ENCODE results near the gene PCP2.

Gene PCP2

DNA sequence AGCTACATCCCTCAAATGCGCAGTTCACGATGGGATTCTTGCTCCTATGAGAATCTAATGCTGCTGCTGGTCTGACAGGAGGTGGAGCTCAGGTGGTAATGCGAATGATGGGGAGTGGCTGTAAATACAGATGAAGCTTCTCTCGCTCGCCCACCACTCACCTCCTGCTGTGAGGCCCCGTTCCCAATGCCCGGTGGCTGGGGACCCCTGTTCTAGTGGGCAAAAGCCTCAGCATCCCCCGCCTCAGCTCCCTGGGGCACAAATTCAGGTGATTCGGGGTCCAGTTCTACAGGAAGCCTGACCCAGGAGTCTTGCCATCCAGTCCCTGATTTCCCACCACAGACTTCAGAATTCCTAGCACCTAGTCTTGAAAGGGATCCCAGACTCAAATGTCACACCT is 39.0 kb upstream of the PCP2 start:
- Histone ChIP-seq H3K36me3 (ENCODE audit: insufficient read depth, low read length) (no peaks in the 10 kb centered on the region), H3K4me1 (ENCODE audit: insufficient read depth, low read length) (no peaks in the 10 kb centered on the region), H3K9me3 (ENCODE audit: low read length) (no peaks in the 10 kb centered on the region), H3K27me3 (ENCODE audit: insufficient read depth, low read length) (peaks cover 16% of the 10 kb centered on the region), H3K4me3 (ENCODE audit: low read length) (no peak overlapping the region), H2AFZ (ENCODE audit: low read depth, low read length) (no peak overlapping the region)

DNA sequence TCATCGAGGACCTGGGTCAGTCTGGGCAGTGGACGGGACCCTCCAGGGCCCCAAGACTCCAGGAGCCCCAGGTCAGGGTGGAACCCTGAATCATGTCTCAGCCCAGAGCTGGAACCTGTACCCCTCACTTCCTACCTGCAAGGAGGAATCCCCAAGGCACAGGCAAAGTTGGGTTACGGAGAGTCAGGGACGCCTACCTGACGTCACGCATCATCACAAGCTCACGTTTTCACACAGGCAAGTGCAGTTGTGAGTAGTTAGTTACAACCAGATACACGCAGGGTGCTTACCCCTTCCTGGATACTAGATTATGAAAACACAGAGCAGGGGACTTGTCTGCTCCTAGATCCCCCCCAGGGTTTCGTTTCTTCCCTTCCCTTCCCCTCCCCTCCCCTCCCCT is 37.3 kb upstream of the PCP2 start:
- H3K27me3 ChIP-seq (ENCODE audit: insufficient read depth, low read length), result peaks cover 15% of the 10 kb centered on the region
- no peak overlapping the region for H3K4me3 ChIP-seq (ENCODE audit: low read length)

DNA sequence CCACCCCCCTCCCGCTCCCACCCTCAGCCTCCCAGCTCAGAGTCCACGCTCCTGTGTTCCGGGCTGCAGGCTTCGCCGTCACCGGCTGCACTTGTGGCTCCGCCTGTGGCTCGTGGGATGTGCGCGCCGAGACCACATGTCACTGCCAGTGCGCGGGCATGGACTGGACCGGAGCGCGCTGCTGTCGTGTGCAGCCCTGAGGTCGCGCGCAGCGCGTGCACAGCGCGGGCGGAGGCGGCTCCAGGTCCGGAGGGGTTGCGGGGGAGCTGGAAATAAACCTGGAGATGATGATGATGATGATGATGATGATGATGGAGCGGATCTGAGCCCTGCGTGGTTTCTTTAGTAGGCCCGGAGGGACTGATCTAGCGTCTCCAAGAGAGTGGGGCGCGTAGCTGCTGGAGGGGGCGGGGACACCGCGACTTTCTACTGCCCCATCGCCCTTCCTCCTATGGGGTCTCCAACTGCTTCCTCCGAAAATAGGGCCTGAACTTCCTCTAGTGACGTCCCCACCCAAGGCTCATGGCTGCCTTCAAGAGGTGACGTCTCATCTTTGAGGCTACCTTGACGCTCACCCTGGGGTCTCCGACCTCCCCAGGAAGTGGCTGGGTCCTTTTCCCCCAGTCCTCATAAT is 36.7 kb upstream of the PCP2 start:
- H3K36me3 ChIP-seq (ENCODE audit: insufficient read depth, low read length), result no peaks in the 10 kb centered on the region
- H3K9me3 ChIP-seq (ENCODE audit: low read length), result no peaks in the 10 kb centered on the region
- no peak overlapping the region for H2AFZ ChIP-seq (ENCODE audit: low read depth, low read length)
- peaks cover 15% of the 10 kb centered on the region for H3K27me3 ChIP-seq (ENCODE audit: insufficient read depth, low read length)
- no peaks in the 10 kb centered on the region for H3K4me1 ChIP-seq (ENCODE audit: insufficient read depth, low read length)
- H3K4me3 ChIP-seq (ENCODE audit: low read length), result no peak overlapping the region

More for the DNA sequence above, 37.3 kb upstream of the PCP2 start:
- H3K36me3 ChIP-seq (ENCODE audit: insufficient read depth, low read length), result no peaks in the 10 kb centered on the region
- no peaks in the 10 kb centered on the region for H3K9me3 ChIP-seq (ENCODE audit: low read length)
- H3K4me1 ChIP-seq (ENCODE audit: insufficient read depth, low read length), result no peaks in the 10 kb centered on the region
- H2AFZ ChIP-seq (ENCODE audit: low read depth, low read length), result no peak overlapping the region

DNA sequence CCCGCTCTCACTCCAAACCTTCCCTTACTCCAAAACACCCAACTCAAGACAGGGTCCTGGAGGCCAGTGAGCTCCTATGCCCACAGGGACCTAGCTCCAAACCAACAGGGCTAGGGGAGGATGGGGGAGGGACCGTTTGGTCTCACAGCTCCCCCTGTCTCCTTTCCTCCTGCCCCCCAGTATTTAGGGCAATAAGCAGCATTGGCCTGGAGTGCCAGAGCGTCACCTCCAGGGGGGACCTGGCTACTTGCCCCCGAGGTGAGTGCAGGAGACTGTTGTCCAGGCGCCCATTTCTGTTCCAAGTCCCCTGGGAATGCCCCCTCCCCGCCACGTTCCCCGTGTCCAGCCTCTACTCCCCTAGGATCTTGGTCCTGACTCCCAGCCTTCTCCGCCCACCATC is 36.1 kb upstream of the PCP2 start:
- no peaks in the 10 kb centered on the region for H3K4me1 ChIP-seq (ENCODE audit: insufficient read depth, low read length)
- no peak overlapping the region for H2AFZ ChIP-seq (ENCODE audit: low read depth, low read length)
- no peak overlapping the region for H3K4me3 ChIP-seq (ENCODE audit: low read length)
- H3K9me3 ChIP-seq (ENCODE audit: low read length), result no peaks in the 10 kb centered on the region
- H3K27me3 ChIP-seq (ENCODE audit: insufficient read depth, low read length), result peaks cover 15% of the 10 kb centered on the region
- H3K36me3 ChIP-seq (ENCODE audit: insufficient read depth, low read length), result no peaks in the 10 kb centered on the region

DNA sequence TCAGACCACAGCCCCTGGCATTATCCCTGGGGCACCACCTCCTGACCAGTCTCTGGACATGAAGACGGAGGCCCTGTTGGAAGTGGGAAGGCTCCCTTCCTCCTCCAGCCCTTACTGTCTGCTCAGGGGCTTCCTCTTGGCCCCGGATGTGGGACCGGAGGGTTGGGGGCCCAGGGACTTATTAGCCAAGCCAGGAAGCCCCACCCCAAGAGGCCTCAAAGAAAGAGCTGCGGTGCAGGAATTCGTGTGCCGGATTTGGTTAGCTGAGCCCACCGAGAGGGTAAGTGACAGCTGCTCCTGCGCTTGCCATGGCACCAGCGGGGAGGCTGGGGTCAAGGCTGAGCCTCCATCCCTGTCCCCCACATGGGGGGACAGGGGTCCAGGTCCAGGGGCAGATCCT is 35.3 kb upstream of the PCP2 start, which contains the start of gene RETN:
Gene RETN (plus strand): TSS at position 208 of the 400 bp plus-strand sequence. CDS start 278 bp downstream, outside the sequence.
- H3K27me3 ChIP-seq (ENCODE audit: insufficient read depth, low read length), result peaks cover 15% of the 10 kb centered on the region
- no peaks in the 10 kb centered on the region for H3K9me3 ChIP-seq (ENCODE audit: low read length)
- no peak within 1 kb of the TSS for H3K4me3 ChIP-seq (ENCODE audit: low read length)
- H2AFZ ChIP-seq (ENCODE audit: low read depth, low read length), result no peak within 1 kb of the TSS
- no peaks in the 10 kb centered on the region for H3K4me1 ChIP-seq (ENCODE audit: insufficient read depth, low read length)
- H3K36me3 ChIP-seq (ENCODE audit: insufficient read depth, low read length), result no peaks in the 10 kb centered on the region

DNA sequence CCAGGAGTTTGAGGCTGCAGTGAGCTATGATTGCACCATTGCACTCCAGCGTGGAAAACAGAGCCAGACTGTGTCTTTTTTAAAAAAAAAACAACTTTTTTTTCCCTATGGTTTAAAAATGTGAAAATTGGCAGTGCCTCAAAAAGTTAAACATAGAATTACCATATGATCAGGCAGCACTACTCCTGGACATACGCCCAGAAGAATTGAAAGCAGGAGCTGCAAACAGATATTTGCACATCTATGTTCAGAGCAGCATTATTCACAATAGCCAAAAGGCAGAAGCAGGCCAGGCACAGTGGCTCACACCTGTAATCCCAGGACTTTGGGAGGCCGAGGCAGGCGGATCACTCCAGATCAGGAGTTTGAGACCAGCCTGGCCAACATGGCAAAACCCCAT is 31.6 kb upstream of the PCP2 start:
- Histone ChIP-seq H3K27me3 (ENCODE audit: insufficient read depth, low read length) (peaks cover 11% of the 10 kb centered on the region), H2AFZ (ENCODE audit: low read depth, low read length) (no peak overlapping the region), H3K4me3 (ENCODE audit: low read length) (no peak overlapping the region), H3K9me3 (ENCODE audit: low read length) (no peaks in the 10 kb centered on the region), H3K36me3 (ENCODE audit: insufficient read depth, low read length) (no peaks in the 10 kb centered on the region), H3K4me1 (ENCODE audit: insufficient read depth, low read length) (no peaks in the 10 kb centered on the region)

DNA sequence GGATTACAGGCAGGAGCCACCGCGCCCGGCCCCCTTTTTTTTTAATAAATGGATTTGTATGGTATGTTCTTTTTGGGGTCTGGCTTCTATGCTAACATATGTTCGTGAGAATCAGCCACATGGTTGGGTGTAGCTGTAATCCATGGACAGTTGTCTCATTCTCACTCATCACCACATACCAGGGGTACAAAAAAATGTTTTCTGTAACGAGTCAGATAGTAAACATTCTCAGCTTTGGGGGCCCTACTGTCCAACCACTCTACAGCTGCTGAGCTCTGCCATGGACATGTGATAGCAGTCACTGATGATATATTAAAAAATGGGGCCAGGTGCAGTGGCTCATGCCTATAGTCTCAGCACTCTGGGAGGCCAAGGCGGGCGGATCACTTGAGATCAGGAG is 30.2 kb upstream of the PCP2 start:
- Histone ChIP-seq H3K27me3 (ENCODE audit: insufficient read depth, low read length) (no peaks in the 10 kb centered on the region), H3K4me1 (ENCODE audit: insufficient read depth, low read length) (no peaks in the 10 kb centered on the region), H3K9me3 (ENCODE audit: low read length) (no peaks in the 10 kb centered on the region), H3K4me3 (ENCODE audit: low read length) (no peak overlapping the region), H3K36me3 (ENCODE audit: insufficient read depth, low read length) (no peaks in the 10 kb centered on the region), H2AFZ (ENCODE audit: low read depth, low read length) (no peak overlapping the region)

DNA sequence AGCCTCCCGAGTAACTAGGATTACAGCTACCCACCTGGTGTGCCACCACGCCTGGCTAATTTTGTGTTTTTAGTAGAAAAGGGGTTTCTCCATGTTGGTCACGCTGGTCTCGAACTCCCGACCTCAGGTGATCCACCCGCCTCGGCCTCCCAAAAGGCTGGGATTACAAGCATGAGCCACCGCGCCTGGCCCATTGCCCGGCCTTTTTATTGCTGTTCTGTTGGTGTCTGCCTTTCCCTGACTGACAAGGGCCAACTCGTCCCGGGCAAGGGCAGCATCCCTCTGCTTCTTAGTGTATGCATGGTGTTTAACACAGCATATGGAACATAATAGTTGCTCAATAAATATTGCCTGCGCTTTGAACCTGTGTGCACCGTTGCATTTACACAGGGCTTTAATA is 29.1 kb upstream of the PCP2 start:
- no peaks in the 10 kb centered on the region for H3K36me3 ChIP-seq (ENCODE audit: insufficient read depth, low read length)
- H3K9me3 ChIP-seq (ENCODE audit: low read length), result no peaks in the 10 kb centered on the region
- no peaks in the 10 kb centered on the region for H3K4me1 ChIP-seq (ENCODE audit: insufficient read depth, low read length)
- no peak overlapping the region for H3K4me3 ChIP-seq (ENCODE audit: low read length)
- H2AFZ ChIP-seq (ENCODE audit: low read depth, low read length), result no peak overlapping the region
- H3K27me3 ChIP-seq (ENCODE audit: insufficient read depth, low read length), result no peaks in the 10 kb centered on the region

DNA sequence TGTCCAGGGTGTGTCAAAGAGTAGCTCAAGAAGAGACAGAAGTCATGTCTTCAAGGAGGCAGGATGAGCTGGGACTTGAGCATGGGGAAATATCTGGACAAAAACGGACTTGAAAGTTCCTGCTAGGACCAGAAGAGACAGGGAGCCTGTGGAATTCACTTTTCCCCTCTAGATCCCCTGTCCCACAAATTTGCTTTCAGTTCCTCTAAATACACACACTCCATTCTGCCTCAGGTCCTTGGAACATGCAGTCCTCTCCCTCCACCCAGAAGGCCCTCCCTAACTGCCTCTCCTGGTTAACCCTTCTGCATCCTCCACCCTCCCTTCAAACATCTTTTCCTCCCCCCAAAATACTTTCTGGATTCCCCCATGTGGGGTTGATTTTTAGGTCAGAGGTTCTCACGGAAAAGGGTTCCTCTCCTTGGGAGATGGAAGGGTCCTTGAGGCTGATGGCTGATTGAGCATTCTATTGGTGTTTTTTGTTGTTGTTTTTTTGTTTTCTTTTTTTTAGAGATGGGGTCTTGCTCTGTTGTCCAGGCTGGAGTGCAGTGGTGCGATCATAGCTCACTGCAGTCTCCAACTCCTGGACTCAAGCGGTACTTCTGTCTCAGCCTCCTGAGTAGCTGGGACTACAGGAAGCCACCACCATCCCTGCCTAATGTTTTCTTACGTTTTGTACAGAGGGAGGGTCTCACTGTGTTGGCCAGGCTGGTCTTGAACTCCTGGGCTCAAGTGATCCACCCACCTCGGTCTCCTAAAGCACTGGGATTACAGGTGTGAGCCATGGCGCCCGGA is 28.4 kb upstream of the PCP2 start:
- Histone ChIP-seq H3K27me3 (ENCODE audit: insufficient read depth, low read length) (no peaks in the 10 kb centered on the region), H3K4me3 (ENCODE audit: low read length) (no peak overlapping the region), H2AFZ (ENCODE audit: low read depth, low read length) (no peak overlapping the region), H3K4me1 (ENCODE audit: insufficient read depth, low read length) (no peaks in the 10 kb centered on the region), H3K36me3 (ENCODE audit: insufficient read depth, low read length) (no peaks in the 10 kb centered on the region), H3K9me3 (ENCODE audit: low read length) (no peaks in the 10 kb centered on the region)

DNA sequence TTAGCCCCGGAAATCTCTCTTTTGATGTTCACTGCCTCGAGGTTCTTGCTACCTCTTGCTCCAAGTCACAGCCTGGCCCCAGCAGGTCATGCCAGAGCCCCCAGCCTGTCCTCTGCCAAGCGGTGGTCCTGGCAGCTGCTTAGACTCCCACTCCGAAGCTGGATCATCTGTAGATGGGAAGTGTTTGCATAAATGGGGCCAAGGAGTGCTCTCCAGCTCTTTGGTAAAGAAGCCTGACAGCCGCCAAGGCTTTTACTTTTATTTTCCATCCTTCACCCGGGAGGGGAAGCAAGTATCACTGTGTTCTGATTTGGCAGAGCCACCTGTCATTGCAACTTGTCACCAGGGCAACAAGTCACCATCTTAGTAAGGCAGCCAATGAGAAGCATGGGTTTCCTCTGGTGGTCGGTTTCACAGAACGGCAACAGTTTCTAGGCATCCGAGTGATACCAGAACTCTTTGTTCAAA is 24.7 kb upstream of the PCP2 start:
- H3K4me1 ChIP-seq (ENCODE audit: insufficient read depth, low read length), result no peaks in the 10 kb centered on the region
- H3K9me3 ChIP-seq (ENCODE audit: low read length), result no peaks in the 10 kb centered on the region
- no peak overlapping the region for H3K4me3 ChIP-seq (ENCODE audit: low read length)
- no peaks in the 10 kb centered on the region for H3K27me3 ChIP-seq (ENCODE audit: insufficient read depth, low read length)
- H3K36me3 ChIP-seq (ENCODE audit: insufficient read depth, low read length), result no peaks in the 10 kb centered on the region
- peak overlapping the region; percentile 23 for H2AFZ ChIP-seq (ENCODE audit: low read depth, low read length)

DNA sequence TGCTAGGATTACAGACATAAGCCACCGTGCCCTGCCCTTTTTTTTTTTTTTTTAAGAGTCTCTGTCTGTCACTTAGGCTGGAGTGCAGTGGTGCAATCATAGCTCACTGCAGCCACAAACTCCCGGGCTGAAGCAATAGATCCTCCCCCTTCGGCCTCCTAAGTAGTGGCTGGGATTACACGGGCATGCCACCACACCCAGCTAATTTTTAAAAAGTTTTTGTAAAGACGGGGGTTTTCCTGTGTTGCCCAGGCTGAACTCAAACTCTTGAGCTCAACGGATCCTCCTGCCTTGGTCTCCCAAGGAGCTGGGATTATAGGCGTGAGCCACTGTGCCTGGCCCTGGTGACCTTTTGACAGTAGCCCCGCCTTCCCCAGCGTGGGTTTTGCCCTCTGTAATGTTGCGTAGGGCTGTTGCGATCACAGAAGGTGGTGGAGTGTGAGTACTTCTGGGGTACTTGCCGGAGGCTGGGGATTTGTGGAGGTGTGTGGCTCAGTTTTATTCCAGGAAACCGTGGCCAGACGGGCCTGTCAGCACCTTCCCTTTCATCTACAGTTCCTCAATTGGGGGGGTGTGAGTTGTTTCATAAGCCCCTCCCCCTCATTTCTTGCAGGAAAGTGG is 23.7 kb upstream of the PCP2 start:
- Histone ChIP-seq H2AFZ (ENCODE audit: low read depth, low read length) (no peak overlapping the region), H3K36me3 (ENCODE audit: insufficient read depth, low read length) (no peaks in the 10 kb centered on the region), H3K4me1 (ENCODE audit: insufficient read depth, low read length) (no peaks in the 10 kb centered on the region), H3K27me3 (ENCODE audit: insufficient read depth, low read length) (no peaks in the 10 kb centered on the region), H3K4me3 (ENCODE audit: low read length) (no peak overlapping the region), H3K9me3 (ENCODE audit: low read length) (no peaks in the 10 kb centered on the region)

DNA sequence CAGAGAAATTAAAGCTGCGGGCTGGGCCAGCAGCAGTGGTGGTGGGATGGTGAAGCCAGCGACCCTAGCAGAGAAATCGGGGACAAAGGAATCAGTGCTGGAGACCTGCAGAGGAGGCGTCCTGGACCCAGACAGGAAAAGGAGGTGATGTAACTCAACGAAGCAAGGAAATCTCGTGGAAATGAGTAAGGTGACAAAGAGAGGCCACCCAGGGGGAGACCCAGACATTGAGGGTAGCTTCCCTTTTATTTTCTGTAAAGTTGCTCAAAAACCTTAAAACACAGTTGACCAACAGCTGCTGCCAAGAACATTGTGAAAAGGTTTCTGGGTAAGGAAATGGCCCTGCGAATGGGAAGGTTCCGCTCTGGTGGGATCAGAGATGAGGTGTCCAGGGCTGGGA is 22.1 kb upstream of the PCP2 start:
- H3K4me3 ChIP-seq (ENCODE audit: low read length), result no peak overlapping the region
- H3K4me1 ChIP-seq (ENCODE audit: insufficient read depth, low read length), result no peaks in the 10 kb centered on the region
- peaks cover 6% of the 10 kb centered on the region for H3K27me3 ChIP-seq (ENCODE audit: insufficient read depth, low read length)
- no peaks in the 10 kb centered on the region for H3K36me3 ChIP-seq (ENCODE audit: insufficient read depth, low read length)
- no peak overlapping the region for H2AFZ ChIP-seq (ENCODE audit: low read depth, low read length)
- no peaks in the 10 kb centered on the region for H3K9me3 ChIP-seq (ENCODE audit: low read length)

DNA sequence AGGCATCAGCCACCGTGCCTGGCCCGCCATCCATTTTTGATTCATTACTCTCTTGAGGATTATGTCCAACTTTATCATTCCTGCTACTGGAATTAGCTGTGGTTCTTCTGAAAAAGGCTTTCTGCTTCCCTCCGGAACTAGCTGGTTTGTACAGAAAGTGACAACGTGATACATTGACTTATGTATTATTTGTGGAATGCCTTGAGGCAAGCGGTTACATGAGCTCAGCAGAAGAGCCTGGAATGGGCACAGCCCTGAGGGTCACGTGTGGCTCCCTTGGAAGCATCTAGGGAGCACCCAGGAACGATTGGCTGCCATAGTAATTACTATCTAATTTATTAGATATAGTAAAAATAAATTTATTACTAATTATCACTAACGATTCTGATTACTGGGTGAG is 20.9 kb upstream of the PCP2 start:
- Histone ChIP-seq H3K4me3 (ENCODE audit: low read length) (no peak overlapping the region), H3K4me1 (ENCODE audit: insufficient read depth, low read length) (no peaks in the 10 kb centered on the region), H3K36me3 (ENCODE audit: insufficient read depth, low read length) (no peaks in the 10 kb centered on the region), H3K27me3 (ENCODE audit: insufficient read depth, low read length) (peaks cover 10% of the 10 kb centered on the region), H2AFZ (ENCODE audit: low read depth, low read length) (no peak overlapping the region), H3K9me3 (ENCODE audit: low read length) (no peaks in the 10 kb centered on the region)

Data from neuron (in vitro differentiated cells).